Suppressor macrophage (primary cell): ENCODE data around the gene MTURN.
"Not testable (repeated sequence)": the region's sequence is repeated elsewhere in the genome, so short reads cannot be mapped to it uniquely, and the experiment has no call there.

Experiments
- DNase-seq, 4 experiments: peaks; one replicate each; pipeline ENCODE4 v3.0.0-alpha.2; 2020 to 2022
- total RNA-seq, 17 experiments: gene quantifications; one replicate each; lab custom pipeline; 2026; ENCODE audit warnings: mixed read lengths in 6 of 17, inconsistent platforms in 3 of 17; lab: John Stamatoyannopoulos, UW

Gene MTURN
- 9.0 to 21.0 (median 14.7) reads per million in 17 experiments for total RNA-seq

DNA sequence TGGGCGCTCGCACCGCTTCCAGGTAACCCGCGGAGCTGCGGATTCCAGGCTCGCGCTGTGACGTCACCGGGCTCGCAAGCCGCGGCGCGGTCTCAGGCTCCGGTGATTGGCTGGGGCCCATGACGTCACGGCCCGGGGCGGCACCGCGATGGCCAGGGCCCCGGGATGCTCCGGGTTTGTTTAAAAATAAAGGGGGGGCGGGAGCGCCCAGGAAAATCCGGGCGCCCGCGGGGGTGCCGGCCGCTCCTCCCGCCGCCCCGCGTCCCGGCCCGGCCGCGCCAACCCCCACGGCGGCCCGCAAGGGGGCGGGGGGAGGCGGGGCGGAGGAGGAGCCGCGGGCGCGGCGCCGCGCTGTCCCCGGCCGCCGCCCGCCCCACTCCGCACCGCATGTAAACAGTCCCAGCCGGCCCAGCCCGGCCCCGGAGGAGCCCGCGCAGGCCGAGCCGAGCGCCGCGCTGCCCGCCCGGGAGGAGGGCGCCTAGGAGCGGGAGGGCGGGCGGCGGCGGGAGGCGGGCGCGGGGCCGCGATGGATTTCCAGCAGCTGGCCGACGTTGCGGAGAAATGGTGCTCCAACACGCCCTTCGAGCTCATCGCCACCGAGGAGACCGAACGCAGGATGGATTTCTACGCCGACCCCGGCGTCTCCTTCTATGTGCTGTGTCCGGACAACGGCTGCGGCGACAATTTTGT lies at the start of gene MTURN:
Gene MTURN, plus strand, starts transcription at position 376 of the 690 bp plus-strand sequence. Its CDS starts 151 bp downstream, at position 527.
- DNase-seq, result peak; percentile 87 to 95 (median 92)

DNA sequence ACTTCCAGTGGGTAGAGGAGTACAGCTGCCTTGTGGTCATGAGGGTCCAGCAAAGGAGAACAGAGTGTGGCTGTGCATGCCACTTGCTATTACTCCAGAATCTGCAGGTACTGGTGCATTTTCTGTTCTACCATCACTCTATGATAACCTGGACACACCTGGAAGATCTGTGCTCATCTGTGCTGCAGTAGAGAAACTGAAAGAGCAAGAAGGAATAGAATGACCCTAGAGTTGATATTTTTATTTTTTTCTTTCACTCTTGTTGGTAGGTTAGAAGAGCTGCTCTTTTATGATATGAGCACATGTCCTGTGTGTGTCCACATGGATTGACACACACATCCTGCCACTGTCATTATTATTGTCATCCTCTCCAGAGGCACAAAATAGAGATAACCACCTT lies 48.3 kb upstream of the MTURN start:
- no peak for DNase-seq

DNA sequence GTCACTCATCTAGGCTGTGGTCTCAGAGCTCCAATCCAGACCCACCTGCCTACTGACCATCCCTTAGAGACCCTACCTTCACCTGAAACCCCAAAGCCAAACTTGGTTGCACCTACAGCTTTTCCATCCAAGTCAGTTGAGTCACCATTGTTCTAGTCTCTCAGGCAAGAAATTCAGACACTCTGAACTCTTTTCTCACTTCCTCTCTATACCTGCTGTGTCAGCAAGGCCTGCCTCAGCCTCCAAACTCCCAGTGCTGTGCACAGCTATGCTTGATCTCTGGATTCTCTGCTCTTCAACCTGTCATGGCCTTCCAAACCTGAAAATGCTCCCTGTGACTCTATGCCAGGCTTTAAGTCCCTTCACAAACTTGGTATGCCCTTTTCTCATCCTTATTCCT lies 47.4 kb upstream of the MTURN start:
- peak in 3 of 4 experiments; percentile 22 to 45 (median 25) for DNase-seq

DNA sequence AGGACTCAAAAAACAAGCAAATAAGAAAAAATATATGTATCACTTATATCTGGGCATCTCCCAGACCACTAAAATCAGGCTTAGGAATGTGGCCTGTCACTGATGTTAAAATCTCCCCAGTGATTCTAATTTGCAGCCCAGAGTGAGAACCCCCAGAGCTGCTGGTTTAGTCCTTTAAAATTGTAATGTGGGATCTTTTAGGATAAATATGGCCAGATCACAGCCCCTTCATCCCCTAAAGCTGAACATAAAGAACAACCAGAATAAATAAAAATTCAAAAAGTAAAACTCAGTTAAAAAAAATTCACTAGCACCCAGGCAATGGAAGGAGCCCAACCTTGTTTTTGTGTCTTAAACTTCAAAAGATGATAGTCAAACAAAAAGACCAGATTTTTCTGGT lies 46.4 kb upstream of the MTURN start:
- no peak for DNase-seq

DNA sequence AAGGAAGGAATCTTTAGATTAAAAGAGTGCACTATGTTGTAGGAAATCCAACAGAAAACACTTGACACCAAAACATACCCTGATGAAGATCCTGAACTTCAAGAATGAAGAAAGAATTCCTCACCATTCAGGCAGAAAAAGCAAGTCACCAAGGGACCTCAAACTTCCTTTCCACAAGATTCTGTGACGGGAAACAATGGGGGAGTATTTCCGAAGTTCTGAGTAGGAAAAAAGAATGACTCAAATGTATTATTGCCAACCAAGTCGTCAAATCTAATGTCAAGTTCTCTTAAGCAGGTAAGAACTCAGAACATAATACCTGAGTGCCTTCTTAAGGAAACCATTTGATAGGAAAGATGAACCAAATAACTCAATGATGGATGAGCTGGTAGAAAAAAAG lies 44.7 kb upstream of the MTURN start:
- no peak for DNase-seq

DNA sequence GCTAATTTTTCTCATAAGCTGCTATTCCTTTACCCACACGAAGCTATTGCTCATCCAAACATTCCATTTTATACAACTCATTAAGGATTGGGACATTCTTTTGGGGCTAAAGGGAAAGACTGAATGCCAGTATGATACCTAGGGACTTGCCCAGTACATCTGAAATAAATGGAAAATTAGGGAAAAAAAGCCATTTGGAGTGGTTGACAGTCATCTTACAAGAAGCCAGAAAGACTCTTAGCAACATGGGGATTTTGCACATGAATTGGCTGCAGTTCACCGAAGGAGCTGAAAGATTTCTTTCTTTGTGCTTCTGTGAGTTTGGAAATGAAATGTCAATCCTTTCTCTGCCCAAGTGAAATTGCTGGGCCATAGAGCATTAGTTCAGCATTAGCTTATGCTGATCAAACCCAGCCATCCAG lies 43.3 kb upstream of the MTURN start:
- DNase-seq, result no peak

DNA sequence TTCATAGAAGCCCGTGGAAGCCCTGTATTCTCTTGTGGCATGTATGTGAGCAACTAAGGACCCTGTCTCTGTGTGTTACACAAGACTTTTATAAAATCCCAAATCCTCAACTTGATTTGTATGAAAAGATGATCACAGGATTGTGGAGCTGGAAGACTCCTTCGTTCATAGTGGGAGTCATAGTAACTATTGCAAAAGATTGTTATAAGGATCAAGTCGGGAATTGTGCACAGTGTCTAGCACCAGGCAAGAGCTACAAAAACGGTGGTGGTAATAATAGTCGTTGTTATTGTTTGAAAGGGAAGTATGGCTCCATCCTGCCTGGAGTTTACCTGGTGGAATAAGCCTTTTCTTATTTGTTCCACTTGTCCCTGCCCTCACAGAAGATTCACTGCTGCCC lies 42.8 kb upstream of the MTURN start:
- no peak for DNase-seq

DNA sequence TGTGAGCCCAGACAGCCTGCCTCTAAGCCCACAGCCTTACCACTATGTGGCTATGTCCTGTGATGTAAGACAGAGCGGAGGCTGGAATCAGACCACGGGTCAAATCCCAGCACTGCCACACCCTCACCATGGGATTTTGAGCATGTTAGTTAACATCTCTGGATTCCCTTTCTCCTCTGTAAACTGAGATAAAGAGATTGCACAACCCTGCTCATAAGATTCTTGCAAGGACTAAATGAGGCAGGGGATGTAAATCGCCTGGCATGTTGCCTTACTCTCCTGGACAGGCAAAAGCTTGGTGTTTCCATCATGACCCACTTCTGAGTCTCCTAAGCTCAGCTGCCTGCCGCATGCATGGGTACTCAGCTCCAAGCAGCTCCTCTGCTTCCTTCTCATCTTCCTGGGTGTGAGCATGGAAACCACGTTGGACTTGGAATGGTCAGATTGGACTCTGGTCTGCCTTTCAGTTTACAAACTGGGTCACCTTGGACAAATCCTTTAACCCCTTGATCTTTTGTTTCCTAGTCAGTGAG lies 41.3 kb upstream of the MTURN start:
- no peak for DNase-seq

DNA sequence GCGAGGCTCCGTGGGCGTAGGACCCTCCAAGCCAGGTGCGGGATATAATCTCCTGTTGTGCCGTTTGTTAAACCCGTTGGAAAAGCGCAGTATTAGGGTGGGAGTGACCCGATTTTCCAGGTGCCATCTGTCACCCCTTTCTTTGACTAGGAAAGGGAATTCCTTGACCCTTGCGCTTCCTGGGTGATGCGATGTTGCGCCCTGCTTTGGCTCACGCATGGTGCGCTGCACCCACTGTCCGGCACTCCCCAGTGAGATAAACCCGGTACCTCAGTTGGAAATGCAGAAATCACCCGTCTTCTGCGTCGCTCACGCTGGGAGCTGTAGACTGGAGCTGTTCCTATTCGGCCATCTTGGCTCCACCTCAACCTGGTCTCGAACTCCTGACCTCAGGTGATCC lies 36.2 kb upstream of the MTURN start:
- not testable (repeated sequence) for DNase-seq

DNA sequence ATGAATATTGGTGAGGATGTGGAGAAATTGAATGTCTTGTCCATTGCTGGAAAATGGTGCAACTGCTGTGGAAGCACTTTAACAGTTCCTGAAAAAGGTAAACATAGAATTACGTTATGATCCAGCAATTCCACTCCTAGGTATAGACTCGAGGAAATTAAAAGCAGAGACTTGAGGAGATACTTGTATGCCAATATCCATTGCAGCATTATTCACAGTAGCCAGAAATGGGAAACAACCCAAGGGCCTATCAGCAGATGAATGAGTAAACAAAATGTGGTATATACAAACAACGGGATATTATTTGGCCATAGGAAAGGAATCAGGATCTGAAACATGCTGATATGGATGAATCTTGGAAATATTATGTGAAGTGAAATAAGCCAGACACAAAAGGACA lies 32.5 kb upstream of the MTURN start:
- no peak for DNase-seq

DNA sequence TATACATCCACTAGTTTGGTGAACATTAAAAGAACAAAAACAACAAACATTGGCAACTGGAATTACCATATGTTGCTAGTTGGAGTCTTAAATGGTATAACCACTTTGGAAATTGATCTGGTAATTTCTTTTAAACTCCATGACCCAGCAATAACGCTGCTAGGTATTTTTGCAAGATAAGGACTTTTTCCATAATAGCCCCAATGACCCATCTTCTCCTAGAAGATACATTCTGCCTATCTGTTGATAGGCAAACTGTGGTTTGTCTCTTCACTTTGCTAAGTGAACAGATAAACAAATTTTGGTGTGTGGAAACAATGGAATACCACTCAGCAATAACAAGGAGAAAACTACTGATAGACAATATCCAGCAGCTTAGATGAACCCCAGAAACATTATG lies 30.6 kb upstream of the MTURN start:
- no peak for DNase-seq

DNA sequence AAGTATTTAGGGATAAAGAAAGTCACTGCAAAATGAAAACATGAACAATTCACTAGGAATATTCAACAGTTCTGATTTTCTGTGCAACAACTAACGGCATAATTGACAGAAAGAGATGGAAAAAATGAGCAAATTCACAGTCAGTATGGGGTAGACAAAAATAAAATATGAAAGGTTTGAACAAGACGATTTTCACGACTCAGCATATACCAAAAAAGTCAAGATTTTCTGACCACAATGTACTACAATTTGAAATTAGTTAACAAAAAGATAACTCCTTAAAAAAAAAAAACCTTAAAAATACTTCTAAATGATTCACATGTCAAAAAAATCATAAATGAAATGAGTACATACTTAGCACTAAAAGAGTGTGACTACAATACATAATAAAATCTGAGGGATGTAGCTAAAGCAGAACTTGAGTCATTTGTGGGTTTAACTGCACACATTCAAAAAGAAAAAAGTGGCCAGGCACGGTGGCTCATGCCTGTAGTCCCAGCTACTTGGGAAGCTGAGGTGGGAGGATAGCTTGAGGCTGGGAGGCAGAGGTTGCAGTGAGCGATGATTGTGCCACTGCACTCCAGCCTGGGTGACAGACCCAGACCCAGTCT lies 22.6 kb upstream of the MTURN start:
- no peak for DNase-seq

DNA sequence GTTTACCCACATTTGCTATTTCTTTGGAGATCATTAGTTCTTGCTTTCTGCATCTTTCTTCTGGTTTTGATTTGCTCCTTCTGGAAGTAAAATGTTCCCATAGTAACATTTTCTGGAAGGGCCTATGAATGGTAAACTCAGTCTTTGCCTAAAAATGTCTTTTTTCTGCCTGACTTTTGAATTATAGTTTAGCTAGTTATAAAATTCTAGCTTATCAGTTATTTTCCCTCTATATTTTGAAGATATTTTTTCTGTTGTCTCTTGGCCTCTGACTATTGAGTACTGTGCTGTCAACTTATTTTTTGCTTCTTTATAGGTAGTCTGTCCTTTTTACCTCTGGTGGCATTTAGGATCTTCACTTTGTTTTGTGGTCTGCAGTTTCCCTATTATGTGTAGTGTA lies 21.6 kb upstream of the MTURN start:
- no peak for DNase-seq

DNA sequence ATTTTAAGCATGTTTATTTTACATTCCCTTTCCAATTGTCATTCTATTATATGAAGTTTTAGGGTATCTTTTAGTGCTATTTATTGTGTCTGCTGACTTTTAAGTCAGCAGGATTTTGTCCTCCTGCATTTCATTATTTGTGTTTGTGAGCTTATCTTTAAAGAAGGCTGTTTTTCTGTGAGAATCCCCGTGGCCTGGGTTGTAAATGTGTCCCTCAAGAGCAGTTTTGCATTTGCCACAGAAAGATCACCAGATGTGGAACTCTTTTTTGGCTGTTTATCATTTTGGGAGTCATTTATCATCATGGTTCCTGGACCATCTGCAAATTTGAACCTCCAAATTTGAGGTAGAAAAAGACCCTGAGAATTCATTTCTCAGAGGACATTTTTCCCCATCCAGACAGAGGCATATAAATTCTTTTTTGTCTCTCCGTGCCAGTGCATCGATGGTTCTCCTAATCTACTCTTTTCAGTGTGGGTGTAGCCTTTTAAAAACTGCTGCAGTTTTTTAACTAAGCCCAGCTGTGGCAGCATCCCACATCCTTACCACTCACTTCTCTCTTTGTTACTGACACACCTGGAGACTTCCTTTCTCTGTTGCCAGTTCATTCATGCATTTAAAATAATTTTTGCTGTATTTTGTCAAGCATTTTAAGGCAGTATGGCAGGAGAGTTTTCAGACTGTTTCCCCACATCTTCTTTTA lies 20.1 kb upstream of the MTURN start:
- no peak for DNase-seq

DNA sequence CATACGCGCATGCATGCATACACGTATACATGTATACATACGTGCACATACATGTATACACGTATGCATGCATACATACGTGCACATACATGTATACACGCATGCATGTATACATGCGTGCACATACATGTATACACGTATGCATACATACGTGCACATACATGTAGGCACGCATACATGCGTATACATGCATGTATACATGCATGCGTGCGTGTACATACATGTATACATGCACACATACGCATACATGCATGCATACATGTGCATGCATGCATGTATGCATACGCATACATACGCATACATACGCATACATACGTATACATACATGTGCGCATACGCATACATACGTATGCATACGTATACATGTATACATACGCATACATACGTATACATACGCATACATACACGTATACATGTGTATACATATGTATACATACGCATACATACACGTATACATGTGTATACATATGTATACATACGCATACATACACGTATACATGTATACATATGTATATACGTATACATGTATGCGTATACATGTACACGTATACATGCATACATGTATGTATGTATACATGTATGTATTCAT lies 19.0 kb upstream of the MTURN start:
- no peak for DNase-seq

DNA sequence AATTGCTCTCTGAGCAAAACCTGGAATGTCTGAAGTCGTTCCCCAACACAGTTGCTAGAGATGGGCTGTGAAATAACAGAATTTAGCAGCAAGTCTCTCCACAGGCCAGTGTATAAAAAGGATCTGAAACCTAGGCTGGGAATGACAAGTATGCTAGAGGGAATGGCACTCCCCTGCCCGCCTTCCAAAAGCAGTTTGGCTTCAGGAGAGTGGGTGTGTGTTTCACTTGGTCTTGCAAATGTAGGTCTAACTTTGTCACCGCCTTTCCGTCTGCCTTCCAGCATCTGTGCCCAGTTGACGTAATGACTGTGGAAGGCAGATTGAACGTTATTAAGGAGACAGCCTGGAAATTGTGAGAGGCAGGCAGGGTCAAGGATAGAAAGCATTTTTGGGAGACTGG lies 18.0 kb upstream of the MTURN start:
- no peak for DNase-seq

DNA sequence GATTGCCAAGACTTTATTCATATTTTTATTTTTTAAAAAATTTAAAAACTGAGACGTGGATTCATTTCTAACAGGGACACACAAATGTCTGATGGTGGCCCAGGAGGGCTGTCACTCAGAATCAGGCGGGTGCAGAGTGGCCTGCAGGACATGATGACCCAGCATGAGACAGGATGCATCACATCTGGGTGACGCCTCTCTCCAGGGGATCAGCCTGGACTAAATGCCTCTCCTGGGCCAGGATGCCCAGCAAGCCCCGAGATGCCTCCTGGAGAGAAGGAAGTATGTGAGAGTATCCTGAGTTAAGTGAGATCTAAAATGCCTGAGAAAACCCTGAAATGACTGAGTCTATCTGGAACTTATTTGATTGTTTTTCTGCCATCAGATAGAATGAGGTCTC lies 16.9 kb upstream of the MTURN start:
- no peak for DNase-seq

DNA sequence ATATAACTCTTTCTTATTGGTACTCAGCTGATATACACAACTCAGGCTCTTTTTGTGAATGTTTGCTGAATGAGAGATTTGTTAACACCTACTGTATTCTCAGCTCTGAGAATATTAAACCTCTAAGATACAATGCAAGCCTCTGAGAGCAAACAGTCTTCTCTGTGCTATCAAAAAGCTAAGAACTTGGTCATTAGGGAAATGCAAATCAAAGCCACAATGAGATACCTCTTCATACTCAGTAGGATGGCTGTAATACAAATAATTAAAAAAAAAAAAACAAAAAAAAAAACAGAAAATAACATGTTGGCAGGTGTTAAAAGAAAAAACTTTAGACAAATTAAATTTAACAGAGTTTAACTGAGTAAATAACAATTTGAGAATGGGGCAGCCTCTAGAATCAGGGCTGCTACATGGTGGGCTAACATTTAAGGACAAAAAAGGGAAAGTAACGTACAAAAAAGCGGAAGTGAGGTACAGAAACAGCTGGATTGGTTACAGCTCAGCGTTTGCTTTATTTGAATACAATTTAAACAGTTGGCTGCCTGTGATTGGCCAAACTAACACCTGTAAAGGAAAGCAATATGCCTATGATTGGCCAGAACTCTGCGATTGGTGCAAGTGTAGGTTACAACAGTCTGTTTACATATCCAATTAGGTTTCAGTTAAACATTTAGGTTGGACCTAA lies 14.8 kb upstream of the MTURN start:
- DNase-seq, result no peak

DNA sequence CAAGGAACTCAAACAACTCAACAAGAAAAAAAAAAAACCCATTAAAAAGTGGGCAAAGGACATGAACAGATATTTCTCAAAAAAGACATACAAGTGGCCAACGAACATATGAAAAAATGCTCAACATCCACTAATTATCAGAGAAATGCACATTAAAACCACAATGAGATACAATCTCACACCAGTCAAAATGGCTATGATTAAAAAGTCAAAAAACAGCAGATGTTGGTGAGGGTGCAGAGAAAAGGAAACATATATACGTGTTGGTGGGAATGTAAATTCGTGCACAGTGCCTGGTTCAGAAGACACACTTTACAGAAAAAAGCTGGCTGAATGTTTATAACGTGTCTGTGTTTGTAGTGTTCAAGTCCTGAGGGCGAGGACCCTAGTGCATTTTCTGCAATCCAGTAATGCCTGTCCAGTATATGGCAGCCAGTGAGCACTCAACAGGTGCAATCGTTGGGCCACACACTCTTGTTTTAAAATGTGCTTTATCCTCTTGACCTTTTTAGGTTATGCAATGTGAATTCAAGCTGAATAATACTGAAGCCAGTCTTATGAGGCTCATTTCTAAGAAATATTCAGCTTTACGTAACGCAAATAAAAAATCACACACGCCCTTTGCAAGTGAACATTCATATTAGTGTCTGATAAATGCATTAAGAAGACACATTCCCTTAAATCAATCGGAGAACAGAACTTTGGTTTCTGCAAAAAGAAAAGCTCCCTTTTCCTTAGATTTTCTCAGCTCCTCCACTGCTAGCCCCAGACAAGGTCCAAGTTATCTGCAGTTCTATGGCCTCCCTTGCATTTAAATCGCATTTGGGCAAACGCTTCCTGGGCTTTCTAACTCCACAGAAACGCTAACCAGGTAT lies 813 bp upstream of the MTURN start:
- no peak for DNase-seq

DNA sequence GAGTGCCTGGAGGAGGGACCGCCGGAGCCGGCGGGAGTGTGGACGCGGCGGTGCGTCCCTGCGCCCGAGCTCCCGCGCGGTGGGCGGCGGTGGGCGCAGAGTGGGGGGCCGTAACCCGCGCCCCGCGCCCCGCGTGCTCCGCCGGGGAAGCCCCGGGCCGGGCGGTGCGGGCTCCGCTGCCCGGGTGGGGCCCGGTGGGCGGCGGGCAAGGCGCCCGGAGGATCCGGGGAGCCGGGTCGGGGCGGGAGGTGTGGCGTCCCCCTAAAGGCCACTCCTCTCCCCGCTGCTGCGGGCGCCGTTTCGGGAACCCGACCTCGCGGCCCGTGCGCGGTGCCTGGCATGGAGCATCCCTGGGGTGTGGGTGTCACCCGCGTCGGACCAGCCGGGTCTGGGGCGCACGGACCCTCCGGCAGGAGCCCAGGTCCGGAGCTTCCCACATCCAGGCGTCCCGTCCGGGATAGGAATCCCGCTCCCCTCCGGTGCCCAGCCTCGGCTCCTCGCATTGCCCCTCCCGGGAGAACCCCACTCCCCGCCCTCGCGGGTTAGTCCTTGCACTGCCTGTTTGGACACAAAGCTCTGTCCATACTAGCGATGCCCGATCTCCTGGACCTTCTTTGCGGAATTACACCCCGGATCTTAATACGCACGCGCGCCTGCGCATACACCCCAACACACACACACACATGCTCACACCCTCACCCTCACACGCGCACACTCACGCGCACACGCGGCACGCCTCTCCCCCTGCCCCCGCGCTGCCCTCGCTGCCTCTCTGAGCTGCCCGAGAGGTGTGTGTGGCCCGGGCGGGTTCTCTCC lies 723 bp downstream of the MTURN start:
- DNase-seq, result peak; percentile 54 to 72 (median 62)
